Peyer's patch (tissue), 4 donors: ENCODE results near the gene RPL7A. TPM values are rescaled to one million over a fixed set of nuclear protein-coding genes. Genes with fewer than 3 reads are reported as not detected.
A peak's percentile ranks its signal among the peaks of the same experiment; 100 is the strongest.
"Not testable (repeated sequence)": the region's sequence is repeated elsewhere in the genome, so short reads cannot be mapped to it uniquely, and the experiment has no call there.

Source experiments
- DNase-seq, 3 donors: peaks; one replicate each; pipeline ENCODE4 v3.0.0-alpha.2; 2017 to 2019
- H3K27ac ChIP-seq, 4 donors: fragments of 200-600 bp; sonication (generic); one replicate each; pipeline ENCODE4 v1.5.1; 2016 to 2019
- H3K27me3 ChIP-seq, 2 donors: fragments of 200-600 bp; sonication (generic); one replicate each; pipeline ENCODE4 v1.5.1; 2019
- H3K36me3 ChIP-seq, 3 donors: fragments of 200-600 bp; sonication (generic); one replicate each; pipeline ENCODE4 v1.5.1; 2016 to 2019
- H3K4me1 ChIP-seq, 4 donors: fragments of 200-600 bp; sonication (generic); one replicate each; pipeline ENCODE4 v1.5.1; 2016 to 2019
- H3K4me3 ChIP-seq, 4 donors: fragments of 200-600 bp; sonication (generic); 1 replicate in 3 of 4; 2 replicates in 1 of 4; pipeline ENCODE4 v1.5.1; 2016 to 2019; ENCODE audit warnings: mild to moderate bottlenecking in 1 of 4
- H3K9me3 ChIP-seq, 4 donors: fragments of 200-600 bp; sonication (generic); one replicate each; pipeline ENCODE4 v1.5.1; 2016 to 2019; ENCODE audit warnings: mild to moderate bottlenecking in 1 of 4
- POLR2A ChIP-seq, 2 donors: fragments of 450-650 bp; IDR thresholded peaks; one replicate each; pipeline ENCODE4 v1.5.1; 2017; ENCODE audit warnings: antibody characterized with exemption in 2 of 2, mild to moderate bottlenecking in 2 of 2, moderate library complexity in 2 of 2
- total RNA-seq, 4 donors: library from RNA; depleted of rRNA; stranded (reverse); fragments of >200 nt; gene quantifications; one replicate each; pipeline ENCODE4 v1.1.0, GENCODE V29; 2016
- TF ChIP-seq, protein P1 (sequence below), 6 experiments: fragments of 450-650 bp in 4 of 6; fragments of 200-600 bp in 2 of 6; sonication (generic) in 1 of 6; IDR thresholded peaks; one replicate each; pipeline ENCODE4 v1.5.1; 2017 to 2019; ENCODE audit warnings: antibody characterized with exemption in 6 of 6, mild to moderate bottlenecking in 3 of 6, moderate library complexity in 1 of 6

RPL7A gene
- total RNA-seq, 4 donors from 2014 or later = 708 to 1,565 (median 870) TPM

DNA sequence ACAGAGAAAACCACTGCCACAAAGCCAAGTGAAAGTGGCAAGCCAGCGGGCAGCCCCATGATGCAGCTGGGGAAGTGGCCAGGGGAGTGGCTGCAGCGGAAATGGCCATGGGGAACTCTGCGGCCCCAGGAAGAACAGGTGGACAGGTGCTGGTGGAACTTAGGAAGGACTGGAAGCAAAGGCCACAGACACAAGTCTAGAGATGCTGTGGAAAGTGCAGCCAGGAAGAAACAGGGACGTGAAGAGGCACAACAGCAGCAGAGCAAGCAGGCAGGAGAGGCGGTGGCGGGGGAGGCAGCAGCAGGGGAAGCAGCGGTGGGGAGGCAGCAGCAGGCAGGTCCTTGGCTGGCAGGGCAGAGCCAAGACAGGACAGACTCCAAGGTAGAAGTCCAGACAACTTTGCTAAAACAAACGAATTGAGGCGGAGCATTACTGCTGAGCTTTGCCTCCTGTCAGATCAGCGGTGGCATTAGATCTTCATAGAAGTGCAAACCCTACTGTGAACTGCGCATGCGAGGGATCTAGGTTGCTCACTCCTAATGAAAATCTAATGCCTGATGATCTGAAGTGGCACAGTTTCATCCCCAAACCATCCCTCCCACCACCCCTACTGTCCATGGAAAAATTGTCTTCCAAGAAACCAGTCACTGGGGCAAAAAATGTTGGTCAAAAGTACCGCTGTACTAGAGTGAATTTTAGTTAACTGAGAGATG lies 23.9 kb upstream of the RPL7A start:
- Histone ChIP-seq H3K9me3 (no peaks in the 10 kb centered on the region), H3K36me3 (no peaks in the 10 kb centered on the region), H3K4me1 (peaks cover 0 to 3% (median 0%) of the 10 kb centered on the region in 4 donors), H3K4me3 (no peak overlapping the region), H3K27me3 (no peaks in the 10 kb centered on the region), H3K27ac (no peak overlapping the region)
- TF ChIP-seq POLR2A (IDR thresholded peaks at IDR 0.05) = no peak
- TF ChIP-seq, protein P1, sequence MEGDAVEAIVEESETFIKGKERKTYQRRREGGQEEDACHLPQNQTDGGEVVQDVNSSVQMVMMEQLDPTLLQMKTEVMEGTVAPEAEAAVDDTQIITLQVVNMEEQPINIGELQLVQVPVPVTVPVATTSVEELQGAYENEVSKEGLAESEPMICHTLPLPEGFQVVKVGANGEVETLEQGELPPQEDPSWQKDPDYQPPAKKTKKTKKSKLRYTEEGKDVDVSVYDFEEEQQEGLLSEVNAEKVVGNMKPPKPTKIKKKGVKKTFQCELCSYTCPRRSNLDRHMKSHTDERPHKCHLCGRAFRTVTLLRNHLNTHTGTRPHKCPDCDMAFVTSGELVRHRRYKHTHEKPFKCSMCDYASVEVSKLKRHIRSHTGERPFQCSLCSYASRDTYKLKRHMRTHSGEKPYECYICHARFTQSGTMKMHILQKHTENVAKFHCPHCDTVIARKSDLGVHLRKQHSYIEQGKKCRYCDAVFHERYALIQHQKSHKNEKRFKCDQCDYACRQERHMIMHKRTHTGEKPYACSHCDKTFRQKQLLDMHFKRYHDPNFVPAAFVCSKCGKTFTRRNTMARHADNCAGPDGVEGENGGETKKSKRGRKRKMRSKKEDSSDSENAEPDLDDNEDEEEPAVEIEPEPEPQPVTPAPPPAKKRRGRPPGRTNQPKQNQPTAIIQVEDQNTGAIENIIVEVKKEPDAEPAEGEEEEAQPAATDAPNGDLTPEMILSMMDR (IDR thresholded peaks at IDR 0.05) = no peak
- peak in 1 of 3 donors; percentile 32 for DNase-seq

DNA sequence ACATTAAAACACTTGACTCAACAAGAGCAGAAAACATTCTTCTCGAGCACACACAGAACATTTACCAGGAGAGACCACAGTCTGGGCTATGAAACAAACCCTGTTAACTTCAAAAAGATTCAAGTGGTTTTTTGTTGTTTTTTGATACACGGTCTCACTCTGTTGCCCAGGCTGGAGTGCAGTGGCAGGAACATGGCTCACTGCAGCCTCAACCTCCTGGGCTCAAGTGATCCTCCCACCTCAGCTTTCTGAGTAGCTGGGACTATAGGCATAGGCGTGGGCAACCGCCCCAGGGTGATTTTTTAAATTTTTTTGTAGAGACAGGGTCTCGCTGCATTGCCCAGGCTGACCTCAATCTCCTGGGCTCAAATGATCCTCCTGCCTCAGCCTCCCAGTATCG lies 21.0 kb upstream of the RPL7A start:
- H3K27me3 ChIP-seq, H3K4me3 ChIP-seq, H3K9me3 ChIP-seq, H3K4me1 ChIP-seq, H3K27ac ChIP-seq: not testable (repeated sequence)
- peaks cover 0 to 14% (median 0%) of the 10 kb centered on the region in 3 donors for H3K36me3 ChIP-seq
- peak in 1 of 3 donors; percentile 18 for DNase-seq

DNA sequence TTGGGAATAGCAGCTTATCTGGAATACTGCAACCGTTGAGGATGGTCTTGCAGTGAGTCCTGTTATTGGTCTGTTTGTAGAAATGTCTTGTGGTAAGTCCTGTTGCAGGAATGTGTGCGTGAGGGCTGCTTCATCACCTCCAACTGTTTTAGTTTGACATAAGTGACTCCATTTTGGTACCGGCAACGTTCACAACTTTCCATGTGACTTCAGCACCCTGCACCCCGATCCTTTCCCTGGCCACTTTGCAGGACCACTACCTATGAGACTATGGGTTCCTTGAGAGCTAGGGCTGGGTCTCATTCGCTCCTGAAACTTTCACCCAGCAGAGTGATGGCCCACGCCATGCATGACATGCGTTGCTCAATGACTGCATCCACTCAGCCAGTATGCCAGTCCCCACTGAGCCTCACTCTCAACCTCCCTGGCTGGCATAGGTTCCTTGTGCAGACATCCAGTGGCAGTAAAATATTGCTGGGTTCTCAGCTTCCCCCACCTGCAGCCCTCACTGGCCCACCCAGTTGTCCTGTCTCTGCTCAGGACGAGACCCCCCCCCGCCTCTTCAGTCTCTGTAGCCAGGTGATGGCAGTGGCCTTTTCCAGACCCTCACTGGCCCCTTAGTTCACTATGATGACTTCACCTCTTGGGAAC lies 20.1 kb upstream of the RPL7A start:
- Histone ChIP-seq H3K4me3 (no peak overlapping the region), H3K9me3 (no peaks in the 10 kb centered on the region), H3K4me1 (peaks cover 0 to 8% (median under 1%) of the 10 kb centered on the region in 4 donors), H3K36me3 (peaks cover 0 to 24% (median 0%) of the 10 kb centered on the region in 3 donors), H3K27ac (no peak overlapping the region), H3K27me3 (no peaks in the 10 kb centered on the region)
- TF ChIP-seq POLR2A (IDR thresholded peaks at IDR 0.05) = no peak
- TF ChIP-seq, protein P1 (IDR thresholded peaks at IDR 0.05) = no peak
- DNase-seq = peak in 1 of 3 donors; percentile 27

DNA sequence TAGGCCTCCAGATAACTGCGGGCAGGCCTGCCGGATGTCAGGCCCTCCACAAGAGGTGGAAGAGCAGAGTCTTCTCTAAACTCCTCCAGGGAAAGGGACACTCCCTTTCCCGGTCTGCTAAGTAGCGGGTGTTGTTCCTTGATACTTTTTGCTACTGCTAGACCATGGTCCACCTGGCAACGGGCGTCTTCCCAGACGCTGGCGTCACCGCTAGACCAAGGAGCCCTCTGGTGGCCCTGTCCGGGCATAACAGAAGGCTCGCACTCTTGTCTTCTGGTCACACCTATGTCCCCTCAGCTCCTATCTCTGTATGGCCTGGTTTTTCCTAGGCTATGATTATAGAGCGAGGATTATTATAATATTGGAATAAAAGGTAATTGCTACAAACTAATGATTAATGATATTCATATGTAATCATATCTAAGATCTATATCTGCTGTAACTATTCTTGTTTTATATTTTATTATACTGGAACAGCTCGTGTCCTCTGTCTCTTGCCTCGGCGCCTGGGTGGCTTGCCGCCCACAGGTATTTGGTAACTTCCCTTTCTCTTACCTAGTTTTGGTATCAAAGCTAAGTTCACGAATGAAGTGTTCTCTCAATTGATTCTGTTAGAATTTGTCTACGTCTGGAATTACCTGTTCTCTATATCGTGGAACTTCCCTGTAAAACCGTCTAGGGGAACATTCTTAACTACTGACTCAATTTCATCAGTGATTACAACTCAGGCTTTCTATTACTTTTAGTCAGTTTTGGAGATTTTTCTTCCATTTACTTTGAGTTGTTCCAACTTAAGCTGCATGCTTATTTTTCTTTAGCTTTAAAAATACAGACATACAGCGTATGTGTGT lies 18.5 kb upstream of the RPL7A start:
- not testable (repeated sequence) for H3K4me3 ChIP-seq, H3K9me3 ChIP-seq, H3K27me3 ChIP-seq
- TF ChIP-seq, protein P1 (IDR thresholded peaks at IDR 0.05) = peak in 5 of 6 experiments; percentile 7 to 92 (median 85)
- Histone ChIP-seq H3K36me3 (peaks cover 0 to 33% (median 0%) of the 10 kb centered on the region in 3 donors), H3K27ac (peak overlapping the region in 1 of 4 donors; percentile 43), H3K4me1 (peaks cover 0 to 22% (median 4%) of the 10 kb centered on the region in 4 donors)
- peak in 1 of 3 donors; percentile 69 for DNase-seq

DNA sequence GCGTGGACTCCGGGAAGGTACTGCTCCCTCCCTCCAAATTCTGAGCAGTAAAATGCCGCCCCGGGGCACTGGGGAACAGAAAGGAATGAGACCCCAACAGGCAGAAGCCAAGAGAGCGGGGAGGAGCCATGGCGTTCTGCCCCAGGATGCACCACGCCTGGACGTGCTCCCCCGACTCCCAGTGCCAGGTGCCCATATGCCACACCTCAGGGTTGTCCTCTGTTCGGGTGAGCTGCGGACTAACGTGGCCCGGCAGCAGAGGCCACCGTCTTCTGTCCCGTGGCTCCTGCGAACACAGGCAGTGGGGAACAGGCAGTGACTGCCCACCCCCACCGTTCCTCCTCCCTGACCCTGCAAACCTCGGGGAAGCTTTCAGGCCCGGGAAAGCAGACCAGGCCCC lies 16.8 kb upstream of the RPL7A start:
- Histone ChIP-seq H3K27ac (no peak overlapping the region), H3K4me1 (peaks cover 0 to 32% (median 4%) of the 10 kb centered on the region in 4 donors), H3K9me3 (no peaks in the 10 kb centered on the region), H3K27me3 (no peaks in the 10 kb centered on the region), H3K36me3 (peaks cover 0 to 33% (median 0%) of the 10 kb centered on the region in 3 donors), H3K4me3 (no peak overlapping the region)
- DNase-seq = peak in 1 of 3 donors; percentile 43
- TF ChIP-seq, protein P1 (IDR thresholded peaks at IDR 0.05) = no peak
- no peak for TF ChIP-seq POLR2A (IDR thresholded peaks at IDR 0.05)
